Smooth muscle cell (in vitro differentiated cells): ENCODE results near the gene MRPL2. TPM values are rescaled to one million over a fixed set of nuclear protein-coding genes. Genes with fewer than 3 reads are reported as not detected.

Experiments
- DNase-seq: peaks from one replicate; lab custom pipeline; 2025; ENCODE audit not compliant: unreplicated experiment; lab: John Stamatoyannopoulos, UW
- H2AFZ ChIP-seq: fragments of 200-600 bp; sonication (generic); 2 replicates; pipeline ENCODE4 v1.6.0; 2016; ENCODE audit warnings: antibody characterized with exemption, low read depth, mild to moderate bottlenecking
- H3F3A ChIP-seq: fragments of 200-600 bp; sonication (generic); 2 replicates; pipeline ENCODE4 v1.6.0; 2017; ENCODE audit warnings: antibody characterized with exemption, low read depth
- H3K27ac ChIP-seq: fragments of 200-600 bp; sonication (generic); 2 replicates; pipeline ENCODE4 v1.5.1; 2016; ENCODE audit warnings: low read depth, mild to moderate bottlenecking
- H3K27me3 ChIP-seq: fragments of 200-600 bp; sonication (generic); 2 replicates; pipeline ENCODE4 v1.6.1; 2016; ENCODE audit warnings: low read depth, mild to moderate bottlenecking
- H3K36me3 ChIP-seq: fragments of 200-600 bp; sonication (generic); 2 replicates; pipeline ENCODE4 v1.5.1; 2016; ENCODE audit warnings: low read depth
- H3K4me1 ChIP-seq: fragments of 200-600 bp; sonication (generic); 2 replicates; pipeline ENCODE4 v1.5.1; 2016; ENCODE audit warnings: low read depth
- H3K4me2 ChIP-seq: fragments of 200-600 bp; sonication (generic); 2 replicates; pipeline ENCODE4 v1.6.0; 2016; ENCODE audit warnings: mild to moderate bottlenecking
- H3K4me3 ChIP-seq: fragments of 200-600 bp; sonication (generic); 2 replicates; pipeline ENCODE4 v1.5.1; 2016; ENCODE audit warnings: mild to moderate bottlenecking
- H3K79me2 ChIP-seq: fragments of 200-600 bp; sonication (generic); 2 replicates; pipeline ENCODE4 v1.6.0; 2016; ENCODE audit warnings: low read depth, mild to moderate bottlenecking
- H3K9ac ChIP-seq: fragments of 200-600 bp; sonication (generic); 2 replicates; pipeline ENCODE4 v1.6.0; 2016; ENCODE audit warnings: low read depth
- H3K9me3 ChIP-seq: fragments of 200-600 bp; sonication (generic); replicated peaks from 2 replicates; pipeline ENCODE4 v1.5.1; 2016; ENCODE audit warnings: low read depth
- H4K20me1 ChIP-seq: fragments of 200-600 bp; sonication (generic); 2 replicates; pipeline ENCODE4 v1.6.0; 2016; ENCODE audit warnings: low read depth
- CTCF ChIP-seq: fragments of 200-600 bp; sonication (generic); IDR thresholded peaks from 2 replicates; pipeline ENCODE4 v1.5.1; 2017; ENCODE audit warnings: borderline replicate concordance, mild to moderate bottlenecking, antibody characterized with exemption; ENCODE audit not compliant: insufficient read depth, poor library complexity, severe bottlenecking
- WGBS: methylation state at CpG from one replicate; pipeline ENCODE4 v1.1.7; 2016; ENCODE audit warnings: low lambda C conversion rate; 5-methylcytosine and 5-hydroxymethylcytosine counted together
- polyA plus RNA-seq: library from polyadenylated mRNA; unstranded; fragments of >200 nt; fragmentation: Nextera tagmentation; extraction: Ambion mirVana; gene quantifications from 2 replicates; pipeline ENCODE4 v1.2.1, GENCODE V29; 2016
- total RNA-seq: library from RNA; depleted of rRNA; stranded (reverse); fragments of >200 nt; gene quantifications from 2 replicates; pipeline ENCODE4 v1.2.3, GENCODE V29; 2014

MRPL2 gene
- total and polyA plus RNA-seq, 2 experiments from 2014 or later = 24.0 to 112 TPM

GRCh38 chr6:43055966-43056365 is 3.3 kb downstream of the MRPL2 start:
- Histone ChIP-seq H3K4me3 (no peak overlapping the region), H3K36me3 (no peaks in the 10 kb centered on the region), H3K9ac (no peak overlapping the region), H2AFZ (no peak overlapping the region), H3F3A (peaks cover 2% of the 10 kb centered on the region), H4K20me1 (no peaks in the 10 kb centered on the region), H3K27me3 (no peaks in the 10 kb centered on the region), H3K27ac (no peak overlapping the region), H3K9me3 (no peaks in the 10 kb centered on the region), H3K79me2 (peaks cover 45% of the 10 kb centered on the region), H3K4me2 (no peak overlapping the region), H3K4me1 (peaks cover 27% of the 10 kb centered on the region)
- DNase-seq = no peak
- no peak for TF ChIP-seq CTCF
- WGBS = 84% methylated on average over 8 of the region's 8 CpGs

GRCh38 chr6:43054206-43054943 is 4.9 kb downstream of the MRPL2 start:
- no peaks in the 10 kb centered on the region for H3K9me3 ChIP-seq
- WGBS = 82% methylated on average over 17 of the region's 17 CpGs
- H2AFZ ChIP-seq = no peak overlapping the region
- no peaks in the 10 kb centered on the region for H3K36me3 ChIP-seq
- peaks cover 2% of the 10 kb centered on the region for H3F3A ChIP-seq
- H3K27me3 ChIP-seq = no peaks in the 10 kb centered on the region
- DNase-seq = no peak
- H3K4me3 ChIP-seq = peak overlapping the region; percentile 80
- H3K79me2 ChIP-seq = peaks cover 52% of the 10 kb centered on the region
- no peaks in the 10 kb centered on the region for H4K20me1 ChIP-seq
- H3K27ac ChIP-seq = peak overlapping the region; percentile 83
- TF ChIP-seq CTCF = no peak
- H3K4me1 ChIP-seq = peaks cover 19% of the 10 kb centered on the region
- peak overlapping the region; percentile 14 for H3K9ac ChIP-seq
- H3K4me2 ChIP-seq = peak overlapping the region; percentile 97

GRCh38 chr6:43053545-43054205 is 5.6 kb downstream of the MRPL2 start, which contains the start of gene CUL7:
Gene CUL7 (minus strand): TSS chr6:43053851. CDS start chr6:43052788, 1,063 bp downstream.
- Histone ChIP-seq H3K9me3 (no peaks in the 10 kb centered on the region), H3K79me2 (peaks cover 47% of the 10 kb centered on the region), H3K9ac (peak within 1 kb of the TSS; percentile 90), H4K20me1 (no peaks in the 10 kb centered on the region), H3K36me3 (no peaks in the 10 kb centered on the region), H3F3A (peaks cover 2% of the 10 kb centered on the region), H2AFZ (no peak within 1 kb of the TSS), H3K4me3 (peak within 1 kb of the TSS; percentile 80), H3K27ac (peak within 1 kb of the TSS; percentile 83), H3K4me2 (peak within 1 kb of the TSS; percentile 97), H3K27me3 (no peaks in the 10 kb centered on the region), H3K4me1 (peaks cover 19% of the 10 kb centered on the region)
- DNase-seq = peak; percentile 74
- WGBS = 4% methylated on average over 38 of the region's 45 CpGs
- no peak for TF ChIP-seq CTCF
